Measurements from ENCODE around the gene MLKL. TPM values are rescaled to one million over a fixed set of nuclear protein-coding genes. Genes with fewer than 3 reads are reported as not detected.

The MLKL gene
- total and polyA plus RNA-seq, 2 of the 13 experiments (the other 11 are each of a cell fraction or from before 2014, with no cell fraction given) = 6.4 to 10.7 TPM

DNA sequence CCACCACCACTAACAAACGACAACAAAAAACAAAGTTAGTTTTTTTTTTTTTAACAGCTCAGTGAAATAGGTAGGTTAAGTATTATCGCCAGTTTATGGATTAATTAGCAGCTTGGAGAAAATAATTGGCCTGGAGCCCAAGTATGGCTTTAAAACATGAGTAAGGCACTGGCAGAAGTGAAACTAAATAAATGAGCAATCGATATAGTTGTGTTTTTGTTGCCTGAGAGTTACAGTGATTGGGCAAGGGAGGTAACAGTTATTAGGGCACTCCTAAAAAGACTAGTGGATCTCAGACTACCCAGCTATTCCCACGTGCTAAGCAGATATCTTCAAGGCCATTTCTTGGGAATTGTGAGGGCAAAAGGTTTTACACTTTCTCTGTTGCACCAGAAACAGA, 2.4 kb downstream of the MLKL start:
- DNase-seq (ENCODE audit: low spot score) (no peak), FAIRE-seq (no peak), ATAC-seq (no peak)
- peaks cover 0 to 4% of the 10 kb centered on the region in 2 experiments; a peak in 3 of 5 replicates for H3K36me3 ChIP-seq (replicated peaks in 1 of 2; ENCODE audit: control insufficient read depth in 1 of 2, insufficient read depth in 2 of 2, low read length in 2 of 2)
- no peak overlapping the region for H2AFZ ChIP-seq (ENCODE audit: low read length)
- intact Hi-C loops (cut with micrococcal nuclease; ENCODE audit: unreplicated experiment) = no loop called here
- peaks cover 0 to 1% of the 10 kb centered on the region in 2 experiments; a peak in 1 of 5 replicates for H3K27me3 ChIP-seq (ENCODE audit: control insufficient read depth in 1 of 2, insufficient read depth in 2 of 2, low read length in 2 of 2)
- no peaks in the 10 kb centered on the region for H3K79me2 ChIP-seq (ENCODE audit: insufficient read depth, low read length)
- CTCF ChIA-PET (ENCODE audit: low intra/inter-chr PET ratio, low total read pairs) = no interaction called here
- BruUV-seq (replicated peaks) = no TSS peak
- POLR2A ChIA-PET = interaction anchor here (3.5 kb wide), 1 partner anchor 31 kb away, joined by 22 read pairs; the partner anchor contains the start of gene RFWD3
- H3K4me3 ChIP-seq (replicated peaks in 1 of 3; ENCODE audit: insufficient read depth in 1 of 3, low read depth in 2 of 3, low read length in 3 of 3) = no peak overlapping the region
- no peaks in the 10 kb centered on the region for H3K9me3 ChIP-seq (ENCODE audit: low read length)
- TF ChIP-seq, protein P1, sequence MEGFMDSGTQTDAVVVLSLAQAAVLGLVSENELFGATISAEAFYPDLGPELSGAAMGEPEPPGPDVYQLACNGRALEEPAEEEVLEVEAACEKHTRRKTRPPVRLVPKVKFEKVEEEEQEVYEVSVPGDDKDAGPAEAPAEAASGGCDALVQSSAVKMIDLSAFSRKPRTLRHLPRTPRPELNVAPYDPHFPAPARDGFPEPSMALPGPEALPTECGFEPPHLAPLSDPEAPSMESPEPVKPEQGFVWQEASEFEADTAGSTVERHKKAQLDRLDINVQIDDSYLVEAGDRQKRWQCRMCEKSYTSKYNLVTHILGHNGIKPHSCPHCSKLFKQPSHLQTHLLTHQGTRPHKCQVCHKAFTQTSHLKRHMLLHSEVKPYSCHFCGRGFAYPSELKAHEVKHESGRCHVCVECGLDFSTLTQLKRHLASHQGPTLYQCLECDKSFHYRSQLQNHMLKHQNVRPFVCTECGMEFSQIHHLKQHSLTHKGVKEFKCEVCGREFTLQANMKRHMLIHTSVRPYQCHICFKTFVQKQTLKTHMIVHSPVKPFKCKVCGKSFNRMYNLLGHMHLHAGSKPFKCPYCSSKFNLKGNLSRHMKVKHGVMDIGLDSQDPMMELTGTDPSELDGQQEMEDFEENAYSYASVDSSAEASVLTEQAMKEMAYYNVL (CRISPR knock-in tag; IDR thresholded peaks at IDR 0.05; ENCODE audit: borderline replicate concordance) = no peak
- TF ChIP-seq, protein P2, sequence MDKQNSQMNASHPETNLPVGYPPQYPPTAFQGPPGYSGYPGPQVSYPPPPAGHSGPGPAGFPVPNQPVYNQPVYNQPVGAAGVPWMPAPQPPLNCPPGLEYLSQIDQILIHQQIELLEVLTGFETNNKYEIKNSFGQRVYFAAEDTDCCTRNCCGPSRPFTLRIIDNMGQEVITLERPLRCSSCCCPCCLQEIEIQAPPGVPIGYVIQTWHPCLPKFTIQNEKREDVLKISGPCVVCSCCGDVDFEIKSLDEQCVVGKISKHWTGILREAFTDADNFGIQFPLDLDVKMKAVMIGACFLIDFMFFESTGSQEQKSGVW (CRISPR knock-in tag; IDR thresholded peaks at IDR 0.05; ENCODE audit: borderline replicate concordance) = no peak
- TF ChIP-seq KAT2B (IDR thresholded peaks at IDR 0.05; ENCODE audit: borderline replicate concordance, low read depth, low read length) (no peak), ZNF567 (CRISPR knock-in tag; IDR thresholded peaks at IDR 0.05; ENCODE audit: borderline replicate concordance) (no peak), CHCHD3 (CRISPR knock-in tag; IDR thresholded peaks at IDR 0.05) (no peak), NCOA5 (CRISPR knock-in tag; IDR thresholded peaks at IDR 0.05) (no peak), KDM1A (CRISPR knock-in tag; IDR thresholded peaks at IDR 0.05) (no peak), ZNF207 (IDR thresholded peaks at IDR 0.05; ENCODE audit: borderline replicate concordance) (no peak), ZFP90 (CRISPR knock-in tag; IDR thresholded peaks at IDR 0.05; ENCODE audit: borderline replicate concordance) (no peak), ZNF558 (CRISPR knock-in tag; IDR thresholded peaks at IDR 0.05; ENCODE audit: borderline replicate concordance) (no peak)
- TF ChIP-seq, protein P3, sequence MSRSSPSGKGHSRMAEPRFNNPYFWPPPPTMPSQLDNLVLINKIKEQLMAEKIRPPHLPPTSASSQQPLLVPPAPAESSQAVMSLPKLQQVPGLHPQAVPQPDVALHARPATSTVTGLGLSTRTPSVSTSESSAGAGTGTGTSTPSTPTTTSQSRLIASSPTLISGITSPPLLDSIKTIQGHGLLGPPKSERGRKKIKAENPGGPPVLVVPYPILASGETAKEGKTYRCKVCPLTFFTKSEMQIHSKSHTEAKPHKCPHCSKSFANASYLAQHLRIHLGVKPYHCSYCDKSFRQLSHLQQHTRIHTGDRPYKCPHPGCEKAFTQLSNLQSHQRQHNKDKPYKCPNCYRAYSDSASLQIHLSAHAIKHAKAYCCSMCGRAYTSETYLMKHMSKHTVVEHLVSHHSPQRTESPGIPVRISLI (CRISPR knock-in tag; IDR thresholded peaks at IDR 0.05; ENCODE audit: borderline replicate concordance) = no peak
- TF ChIP-seq, protein P4, sequence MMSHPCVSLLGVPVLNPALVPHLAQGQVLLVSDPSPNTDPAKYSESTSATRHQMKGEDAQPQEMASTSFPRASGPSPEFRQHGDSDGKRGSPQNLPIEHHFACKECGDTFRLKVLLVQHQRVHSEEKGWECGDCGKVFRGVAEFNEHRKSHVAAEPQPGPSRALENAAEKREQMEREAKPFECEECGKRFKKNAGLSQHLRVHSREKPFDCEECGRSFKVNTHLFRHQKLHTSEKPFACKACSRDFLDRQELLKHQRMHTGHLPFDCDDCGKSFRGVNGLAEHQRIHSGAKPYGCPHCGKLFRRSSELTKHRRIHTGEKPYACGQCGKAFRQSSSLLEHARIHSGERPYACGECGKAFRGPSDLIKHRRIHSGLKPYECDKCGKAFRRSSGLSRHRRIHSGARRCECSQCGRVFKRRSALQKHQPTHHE (CRISPR knock-in tag; IDR thresholded peaks at IDR 0.05; ENCODE audit: borderline replicate concordance) = no peak
- no peak overlapping the region for H3K27ac ChIP-seq (ENCODE audit: extremely low read length, insufficient read depth, low read length)
- H3K4me1 ChIP-seq (ENCODE audit: insufficient read depth, low read length) = peaks cover 37% of the 10 kb centered on the region
- H3K9ac ChIP-seq (ENCODE audit: insufficient read depth, low read depth, low read length) = no peak overlapping the region
- no peaks in the 10 kb centered on the region for H4K20me1 ChIP-seq (ENCODE audit: insufficient read depth, low read length)
- 0 out of 2 replicates have a peak overlapping the region, but pooled peaks have one; percentile 8 for H3K4me2 ChIP-seq (ENCODE audit: low read depth, low read length)
- in situ Hi-C loops (cut with HindIII; ENCODE audit: extremely low pct_ligation_motif_present, low pct_unique_long_range_greater_than_20kb) = no loop called here
- 84% methylated on average over 4 of the region's 4 CpGs for WGBS (ENCODE audit: low lambda C conversion rate)

All from HepG2 (cell line).